ENCODE results near the gene CPNE2.

CPNE2 gene

DNA sequence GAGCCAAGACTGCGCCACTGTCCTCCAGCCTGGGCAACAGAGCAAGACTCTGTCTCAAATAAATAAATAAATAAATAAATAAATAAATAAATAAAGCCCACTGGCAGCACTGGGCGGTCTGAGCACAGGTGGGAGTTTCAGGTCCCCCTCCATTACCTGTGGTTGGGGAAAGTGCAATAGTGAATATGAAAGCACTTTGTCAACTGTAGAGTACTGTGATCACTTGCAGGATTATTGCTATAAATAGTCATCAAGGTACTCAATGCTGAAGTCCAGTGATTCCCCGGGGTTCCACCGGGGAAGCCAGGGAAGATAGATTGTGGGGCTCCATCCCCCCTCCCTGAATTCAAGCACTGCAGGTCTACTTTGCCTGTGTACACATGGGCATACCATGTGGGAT, 42.7 kb upstream of the CPNE2 start:
- WGBS (ENCODE audit: extremely low coverage, insufficient coverage, low lambda C conversion rate): no CpG with 5 or more reads among the region's 4 CpGs

DNA sequence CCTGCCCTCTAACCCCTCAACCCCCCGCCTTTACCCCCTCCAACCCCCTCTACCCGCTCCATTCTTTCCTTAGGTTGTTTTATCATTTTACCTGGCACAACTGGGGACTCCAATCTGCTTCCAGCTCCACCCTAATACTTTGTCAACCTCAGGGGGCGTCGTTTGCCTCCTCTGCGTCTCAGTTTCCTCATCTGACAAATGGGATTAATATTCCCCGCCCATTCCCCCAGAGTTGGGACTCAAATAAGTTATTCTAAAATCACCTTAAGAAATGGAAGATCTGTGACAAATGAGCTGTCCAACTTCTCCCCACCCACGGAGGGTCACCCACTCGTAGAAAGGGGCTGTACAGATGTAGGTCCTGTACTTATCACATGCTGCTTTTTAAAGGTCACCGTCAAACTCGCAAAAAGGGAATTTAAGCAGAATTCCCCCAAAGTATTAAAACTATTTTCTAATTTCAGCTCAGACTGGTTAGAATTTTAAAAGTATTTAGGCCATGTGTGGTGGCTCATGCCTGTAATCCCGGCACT, 40.6 kb upstream of the CPNE2 start:
- Histone ChIP-seq H2AK5ac (ENCODE audit: low read length) (no peak overlapping the region), H3K18ac (ENCODE audit: low read length) (no peak overlapping the region), H3K4ac (ENCODE audit: low read depth, low read length) (no peak overlapping the region), H3K9ac (ENCODE audit: low read length) (no peak overlapping the region), H3K79me1 (ENCODE audit: low read length) (no peaks in the 10 kb centered on the region), H4K5ac (ENCODE audit: low read length) (no peak overlapping the region), H2BK15ac (replicated peaks; ENCODE audit: low read depth) (no peak overlapping the region), H3K23ac (ENCODE audit: low read length) (no peak overlapping the region), H3K56ac (ENCODE audit: low read length) (no peak overlapping the region), H3K27ac (ENCODE audit: low read depth, low read length) (no peak overlapping the region), H3K4me2 (ENCODE audit: low read length) (no peak overlapping the region), H3K27me3 (ENCODE audit: insufficient read depth, low read length, poor library complexity) (no peaks in the 10 kb centered on the region), H2BK120ac (ENCODE audit: low read depth, low read length) (no peak overlapping the region), H3K79me2 (ENCODE audit: control insufficient read depth, insufficient read depth, low read length) (no peaks in the 10 kb centered on the region), H3K4me3 (ENCODE audit: low read length) (no peak overlapping the region), H3K4me1 (ENCODE audit: control insufficient read depth, low read depth, low read length) (no peaks in the 10 kb centered on the region), H2BK5ac (ENCODE audit: low read length) (no peak overlapping the region), H3K36me3 (ENCODE audit: control insufficient read depth, insufficient read depth, low read length) (no peaks in the 10 kb centered on the region), H4K8ac (ENCODE audit: low read depth, low read length) (no peak overlapping the region)
- WGBS (ENCODE audit: extremely low coverage, insufficient coverage, low lambda C conversion rate): no CpG with 5 or more reads among the region's 11 CpGs
- DNase-seq: no peak

More for the DNA sequence above, 42.7 kb upstream of the CPNE2 start:
- no peaks in the 10 kb centered on the region for H3K36me3 ChIP-seq (ENCODE audit: control insufficient read depth, insufficient read depth, low read length)
- H3K56ac ChIP-seq (ENCODE audit: low read length): no peak overlapping the region
- H3K4ac ChIP-seq (ENCODE audit: low read depth, low read length): no peak overlapping the region
- no peak overlapping the region for H4K5ac ChIP-seq (ENCODE audit: low read length)
- H2AK5ac ChIP-seq (ENCODE audit: low read length): no peak overlapping the region
- H2BK120ac ChIP-seq (ENCODE audit: low read depth, low read length): no peak overlapping the region
- H3K4me1 ChIP-seq (ENCODE audit: control insufficient read depth, low read depth, low read length): no peaks in the 10 kb centered on the region
- no peak overlapping the region for H2BK15ac ChIP-seq (replicated peaks; ENCODE audit: low read depth)
- H3K18ac ChIP-seq (ENCODE audit: low read length): no peak overlapping the region
- no peak overlapping the region for H2BK5ac ChIP-seq (ENCODE audit: low read length)
- no peak overlapping the region for H3K27ac ChIP-seq (ENCODE audit: low read depth, low read length)
- no peaks in the 10 kb centered on the region for H3K27me3 ChIP-seq (ENCODE audit: insufficient read depth, low read length, poor library complexity)
- H3K23ac ChIP-seq (ENCODE audit: low read length): no peak overlapping the region
- no peak overlapping the region for H3K9ac ChIP-seq (ENCODE audit: low read length)
- no peak overlapping the region for H4K8ac ChIP-seq (ENCODE audit: low read depth, low read length)
- H3K4me2 ChIP-seq (ENCODE audit: low read length): no peak overlapping the region
- no peak for DNase-seq
- no peaks in the 10 kb centered on the region for H3K79me2 ChIP-seq (ENCODE audit: control insufficient read depth, insufficient read depth, low read length)
- H3K4me3 ChIP-seq (ENCODE audit: low read length): no peak overlapping the region
- H3K79me1 ChIP-seq (ENCODE audit: low read length): no peaks in the 10 kb centered on the region

DNA sequence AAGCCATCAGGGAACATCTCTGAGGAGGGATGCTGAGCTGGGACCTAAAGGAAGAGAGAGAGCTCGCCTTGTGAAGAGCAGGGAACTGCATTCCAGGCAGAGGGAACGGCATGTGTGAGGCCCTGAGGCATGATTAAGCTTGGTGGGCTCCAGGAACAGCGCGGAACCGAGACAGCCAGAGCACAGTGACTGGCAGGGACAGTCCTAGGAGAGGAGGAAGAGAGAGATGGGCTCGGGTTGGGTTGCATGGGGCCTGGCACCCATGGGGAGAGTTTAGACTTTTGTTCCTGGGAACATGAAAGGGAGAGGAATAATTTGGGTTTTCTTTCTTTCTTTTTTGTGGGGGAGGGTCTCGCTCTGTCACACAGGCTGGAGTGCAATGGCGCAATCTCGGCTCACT, 39.2 kb upstream of the CPNE2 start:
- DNase-seq: no peak
- H3K56ac ChIP-seq (ENCODE audit: low read length): no peak overlapping the region
- no peak overlapping the region for H3K23ac ChIP-seq (ENCODE audit: low read length)
- H3K9ac ChIP-seq (ENCODE audit: low read length): no peak overlapping the region
- no peak overlapping the region for H3K4ac ChIP-seq (ENCODE audit: low read depth, low read length)
- no peak overlapping the region for H3K18ac ChIP-seq (ENCODE audit: low read length)
- no peak overlapping the region for H2BK15ac ChIP-seq (replicated peaks; ENCODE audit: low read depth)
- no peak overlapping the region for H2BK5ac ChIP-seq (ENCODE audit: low read length)
- no peaks in the 10 kb centered on the region for H3K36me3 ChIP-seq (ENCODE audit: control insufficient read depth, insufficient read depth, low read length)
- H3K27ac ChIP-seq (ENCODE audit: low read depth, low read length): no peak overlapping the region
- H3K4me3 ChIP-seq (ENCODE audit: low read length): no peak overlapping the region
- no CpG with 5 or more reads among the region's 9 CpGs for WGBS (ENCODE audit: extremely low coverage, insufficient coverage, low lambda C conversion rate)
- no peak overlapping the region for H2BK120ac ChIP-seq (ENCODE audit: low read depth, low read length)
- H3K4me2 ChIP-seq (ENCODE audit: low read length): no peak overlapping the region
- H4K8ac ChIP-seq (ENCODE audit: low read depth, low read length): no peak overlapping the region
- no peaks in the 10 kb centered on the region for H3K79me2 ChIP-seq (ENCODE audit: control insufficient read depth, insufficient read depth, low read length)
- H4K5ac ChIP-seq (ENCODE audit: low read length): no peak overlapping the region
- H2AK5ac ChIP-seq (ENCODE audit: low read length): no peak overlapping the region
- no peaks in the 10 kb centered on the region for H3K79me1 ChIP-seq (ENCODE audit: low read length)
- H3K27me3 ChIP-seq (ENCODE audit: insufficient read depth, low read length, poor library complexity): no peaks in the 10 kb centered on the region
- H3K4me1 ChIP-seq (ENCODE audit: control insufficient read depth, low read depth, low read length): no peaks in the 10 kb centered on the region

DNA sequence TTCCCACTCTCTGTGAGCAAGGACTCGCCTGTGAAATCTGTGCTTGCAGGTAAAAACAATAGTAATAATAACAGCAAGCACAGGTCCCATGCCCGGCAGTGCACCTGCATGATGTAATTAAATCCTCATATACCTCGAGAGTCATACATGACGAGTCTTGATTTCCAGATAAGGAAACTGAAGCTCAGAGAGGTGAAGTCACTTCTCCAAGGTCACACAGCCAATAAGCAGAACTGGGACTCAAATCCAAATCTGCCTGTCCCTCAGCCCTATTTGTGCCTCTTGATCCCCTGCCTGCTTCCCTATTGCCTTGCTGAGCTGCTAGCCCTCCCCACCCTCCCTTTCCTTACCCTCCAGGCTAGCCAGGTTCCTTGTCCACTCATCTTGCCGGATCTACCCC, 38.0 kb upstream of the CPNE2 start:
- no peak overlapping the region for H3K4me2 ChIP-seq (ENCODE audit: low read length)
- no peak overlapping the region for H2BK15ac ChIP-seq (replicated peaks; ENCODE audit: low read depth)
- no peak overlapping the region for H3K27ac ChIP-seq (ENCODE audit: low read depth, low read length)
- H3K4ac ChIP-seq (ENCODE audit: low read depth, low read length): no peak overlapping the region
- H3K79me1 ChIP-seq (ENCODE audit: low read length): no peaks in the 10 kb centered on the region
- WGBS (ENCODE audit: extremely low coverage, insufficient coverage, low lambda C conversion rate): no CpG with 5 or more reads among the region's 5 CpGs
- no peak overlapping the region for H4K8ac ChIP-seq (ENCODE audit: low read depth, low read length)
- H3K79me2 ChIP-seq (ENCODE audit: control insufficient read depth, insufficient read depth, low read length): no peaks in the 10 kb centered on the region
- no peak overlapping the region for H4K5ac ChIP-seq (ENCODE audit: low read length)
- no peaks in the 10 kb centered on the region for H3K4me1 ChIP-seq (ENCODE audit: control insufficient read depth, low read depth, low read length)
- no peaks in the 10 kb centered on the region for H3K27me3 ChIP-seq (ENCODE audit: insufficient read depth, low read length, poor library complexity)
- no peak overlapping the region for H3K23ac ChIP-seq (ENCODE audit: low read length)
- H3K9ac ChIP-seq (ENCODE audit: low read length): no peak overlapping the region
- no peak overlapping the region for H2AK5ac ChIP-seq (ENCODE audit: low read length)
- H3K4me3 ChIP-seq (ENCODE audit: low read length): no peak overlapping the region
- H2BK5ac ChIP-seq (ENCODE audit: low read length): no peak overlapping the region
- H3K18ac ChIP-seq (ENCODE audit: low read length): no peak overlapping the region
- no peaks in the 10 kb centered on the region for H3K36me3 ChIP-seq (ENCODE audit: control insufficient read depth, insufficient read depth, low read length)
- no peak for DNase-seq
- H3K56ac ChIP-seq (ENCODE audit: low read length): no peak overlapping the region
- no peak overlapping the region for H2BK120ac ChIP-seq (ENCODE audit: low read depth, low read length)

DNA sequence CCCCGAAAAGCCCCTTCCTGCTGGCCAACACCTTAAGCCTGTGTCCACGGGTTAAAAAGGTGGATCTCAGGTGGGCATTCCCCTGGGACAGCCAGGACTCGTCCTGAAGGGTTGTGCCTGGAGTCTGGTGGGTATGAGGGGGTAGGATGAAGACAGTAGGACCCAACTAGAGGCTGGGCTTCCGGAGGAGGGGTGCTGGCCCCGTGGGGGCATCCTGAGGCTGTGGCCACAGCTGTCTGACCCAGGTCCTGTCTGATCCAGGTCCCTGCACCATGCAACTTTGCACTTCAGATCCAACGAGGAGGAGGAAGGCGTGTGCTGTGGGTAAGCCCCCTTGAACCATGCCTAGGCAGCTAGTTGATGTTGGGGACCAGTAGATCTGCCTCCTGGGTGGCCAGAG, 37.6 kb upstream of the CPNE2 start:
- no peak overlapping the region for H3K56ac ChIP-seq (ENCODE audit: low read length)
- no peak overlapping the region for H3K27ac ChIP-seq (ENCODE audit: low read depth, low read length)
- H3K4me1 ChIP-seq (ENCODE audit: control insufficient read depth, low read depth, low read length): no peaks in the 10 kb centered on the region
- no peak overlapping the region for H2BK15ac ChIP-seq (replicated peaks; ENCODE audit: low read depth)
- H3K4me3 ChIP-seq (ENCODE audit: low read length): no peak overlapping the region
- H3K79me1 ChIP-seq (ENCODE audit: low read length): no peaks in the 10 kb centered on the region
- no peak overlapping the region for H3K4ac ChIP-seq (ENCODE audit: low read depth, low read length)
- no CpG with 5 or more reads among the region's 7 CpGs for WGBS (ENCODE audit: extremely low coverage, insufficient coverage, low lambda C conversion rate)
- no peak overlapping the region for H4K5ac ChIP-seq (ENCODE audit: low read length)
- no peak overlapping the region for H2BK5ac ChIP-seq (ENCODE audit: low read length)
- H3K27me3 ChIP-seq (ENCODE audit: insufficient read depth, low read length, poor library complexity): no peaks in the 10 kb centered on the region
- H3K4me2 ChIP-seq (ENCODE audit: low read length): no peak overlapping the region
- H3K9ac ChIP-seq (ENCODE audit: low read length): no peak overlapping the region
- H3K18ac ChIP-seq (ENCODE audit: low read length): no peak overlapping the region
- H2AK5ac ChIP-seq (ENCODE audit: low read length): no peak overlapping the region
- no peaks in the 10 kb centered on the region for H3K36me3 ChIP-seq (ENCODE audit: control insufficient read depth, insufficient read depth, low read length)
- DNase-seq: no peak
- H4K8ac ChIP-seq (ENCODE audit: low read depth, low read length): no peak overlapping the region
- H3K79me2 ChIP-seq (ENCODE audit: control insufficient read depth, insufficient read depth, low read length): no peaks in the 10 kb centered on the region
- no peak overlapping the region for H2BK120ac ChIP-seq (ENCODE audit: low read depth, low read length)
- no peak overlapping the region for H3K23ac ChIP-seq (ENCODE audit: low read length)

DNA sequence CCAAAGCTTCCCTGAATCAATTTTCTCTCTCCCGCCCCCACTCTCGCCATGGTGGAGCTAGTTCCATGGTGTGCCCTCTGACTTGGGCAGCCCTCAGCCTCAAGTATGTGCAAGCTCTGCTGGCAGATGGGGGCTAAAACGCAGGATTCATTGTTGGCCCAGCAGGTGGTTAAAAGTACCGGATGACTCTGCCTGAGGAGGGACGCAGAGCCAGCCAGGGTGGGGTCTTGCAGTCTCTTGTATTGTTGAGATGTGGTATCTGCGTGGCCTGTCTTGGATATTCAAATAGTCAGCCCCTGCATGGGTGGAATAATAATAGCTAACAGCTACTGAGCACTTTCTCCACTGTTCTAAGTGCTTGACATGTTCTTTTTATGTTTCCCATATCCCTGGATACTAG, 36.7 kb upstream of the CPNE2 start:
- Histone ChIP-seq H3K27me3 (ENCODE audit: insufficient read depth, low read length, poor library complexity) (no peaks in the 10 kb centered on the region), H3K4me3 (ENCODE audit: low read length) (no peak overlapping the region), H3K4me2 (ENCODE audit: low read length) (no peak overlapping the region), H3K18ac (ENCODE audit: low read length) (no peak overlapping the region), H3K27ac (ENCODE audit: low read depth, low read length) (no peak overlapping the region), H2AK5ac (ENCODE audit: low read length) (no peak overlapping the region), H4K5ac (ENCODE audit: low read length) (no peak overlapping the region), H3K4ac (ENCODE audit: low read depth, low read length) (no peak overlapping the region), H2BK5ac (ENCODE audit: low read length) (no peak overlapping the region), H2BK120ac (ENCODE audit: low read depth, low read length) (no peak overlapping the region), H2BK15ac (replicated peaks; ENCODE audit: low read depth) (no peak overlapping the region), H4K8ac (ENCODE audit: low read depth, low read length) (no peak overlapping the region), H3K79me1 (ENCODE audit: low read length) (no peaks in the 10 kb centered on the region), H3K36me3 (ENCODE audit: control insufficient read depth, insufficient read depth, low read length) (no peaks in the 10 kb centered on the region), H3K4me1 (ENCODE audit: control insufficient read depth, low read depth, low read length) (no peaks in the 10 kb centered on the region), H3K79me2 (ENCODE audit: control insufficient read depth, insufficient read depth, low read length) (no peaks in the 10 kb centered on the region), H3K56ac (ENCODE audit: low read length) (no peak overlapping the region), H3K9ac (ENCODE audit: low read length) (no peak overlapping the region), H3K23ac (ENCODE audit: low read length) (no peak overlapping the region)
- WGBS (ENCODE audit: extremely low coverage, insufficient coverage, low lambda C conversion rate): no CpG with 5 or more reads among the region's 6 CpGs
- no peak for DNase-seq

Data from mesendoderm (in vitro differentiated cells).